ENCODE measurements around the gene LRG1. TPM values are rescaled to one million over a fixed set of nuclear protein-coding genes. Genes with fewer than 3 reads are reported as not detected.
A peak's percentile ranks its signal among the peaks of the same experiment; 100 is the strongest.

Gene LRG1, protein sequence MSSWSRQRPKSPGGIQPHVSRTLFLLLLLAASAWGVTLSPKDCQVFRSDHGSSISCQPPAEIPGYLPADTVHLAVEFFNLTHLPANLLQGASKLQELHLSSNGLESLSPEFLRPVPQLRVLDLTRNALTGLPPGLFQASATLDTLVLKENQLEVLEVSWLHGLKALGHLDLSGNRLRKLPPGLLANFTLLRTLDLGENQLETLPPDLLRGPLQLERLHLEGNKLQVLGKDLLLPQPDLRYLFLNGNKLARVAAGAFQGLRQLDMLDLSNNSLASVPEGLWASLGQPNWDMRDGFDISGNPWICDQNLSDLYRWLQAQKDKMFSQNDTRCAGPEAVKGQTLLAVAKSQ
- total RNA-seq: under 1 TPM; 0.07 to 0.63 (median 0.22) TPM

DNA sequence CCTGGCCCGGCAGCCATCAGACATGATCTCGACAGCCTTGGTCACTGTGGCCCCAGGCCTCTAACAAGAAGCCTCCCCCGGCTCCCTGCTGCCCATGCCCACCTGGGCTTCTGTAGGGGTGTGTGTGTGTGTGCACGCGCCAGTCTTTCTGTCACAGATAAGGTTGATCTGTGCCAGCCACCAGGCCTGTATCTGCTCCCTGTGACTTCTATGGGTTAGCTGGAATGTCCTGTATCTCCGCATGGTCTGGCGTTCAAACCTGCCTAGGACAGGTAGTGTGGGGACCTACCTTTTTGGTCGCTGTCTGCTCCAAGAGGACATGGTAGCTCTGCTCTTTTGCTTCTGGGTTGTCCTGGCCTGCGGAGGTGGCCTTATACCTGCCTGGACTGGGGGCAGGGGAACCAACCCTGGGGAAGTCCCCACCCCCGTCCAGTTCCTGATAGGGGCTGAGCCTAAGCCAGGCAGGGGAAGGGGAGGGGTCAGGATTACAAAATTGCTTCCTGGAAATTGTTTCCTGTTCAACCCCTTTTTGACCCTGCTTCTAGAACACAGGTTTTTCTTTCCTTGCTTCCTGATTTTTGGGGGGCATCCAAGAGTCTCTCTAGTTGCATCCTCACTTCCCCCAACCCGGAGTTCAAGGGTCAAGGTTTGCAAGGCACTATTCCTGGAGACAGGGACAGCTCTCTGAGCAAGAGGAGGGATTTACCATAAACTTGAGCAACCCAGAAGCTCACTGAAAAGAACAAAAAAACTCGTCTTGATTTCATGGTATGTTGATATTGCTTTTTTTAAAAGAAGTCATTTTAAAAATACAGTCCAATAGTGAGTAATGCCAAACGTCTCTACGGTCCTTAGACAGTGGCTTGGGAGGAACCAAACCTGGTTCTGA lies at the start of gene LRG1:
Gene LRG1, minus strand, starts transcription at position 344 of the 889 bp plus-strand sequence. Its CDS starts 23 bp downstream, at position 321.
- in situ Hi-C loops (cut with MboI; ENCODE audit: low pct_unique_long_range_greater_than_20kb in 2 of 9, low sequenced_read_pairs in 9 of 9, unreplicated experiment in 9 of 9): no loop called here
- ATAC-seq (replicated peaks in 6 of 8): peak in 3 of 8 experiments; percentile 31 to 59 (median 34)
- H3K4me3 ChIP-seq: no peak within 1 kb of the TSS
- H3K4me1 ChIP-seq (replicated peaks in 1 of 2): peaks cover 0 to 2% of the 10 kb centered on the region in 2 donors
- no peak within 1 kb of the TSS for H3K27ac ChIP-seq
- 0 to 90% (median 80%) methylated on average over 1 to 4 of the region's 14 CpGs; no CpG with 5 or more reads in 3 of the 10 experiments for WGBS, 10 experiments

DNA sequence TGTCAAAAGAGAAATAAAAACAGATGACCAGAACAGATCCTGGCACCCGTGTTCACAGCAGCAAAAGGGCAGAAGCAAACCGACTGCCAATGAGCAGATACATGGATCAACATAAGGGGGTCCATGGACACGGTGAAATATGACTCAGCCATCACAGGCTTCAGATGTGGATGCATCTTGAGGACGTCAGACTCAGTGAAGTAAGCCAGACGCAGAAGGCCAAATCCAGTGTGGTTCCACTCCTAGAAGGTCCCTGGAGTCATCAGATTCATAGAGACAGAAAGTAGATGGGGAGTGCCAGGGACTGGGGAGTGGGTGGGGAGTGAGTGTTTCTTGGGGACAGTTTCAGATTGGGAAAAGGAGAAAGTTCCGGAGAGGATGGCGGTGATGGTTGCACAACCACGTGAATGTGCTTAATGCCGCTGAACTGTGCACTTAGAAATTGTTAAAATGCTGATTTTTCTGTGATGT lies 48.5 kb upstream of the LRG1 start:
- 0 to 45% (median 10%) methylated on average over 1 to 5 of the region's 9 CpGs; no CpG with 5 or more reads in 5 of the 10 experiments for WGBS, 10 experiments
- H3K27ac ChIP-seq: peak overlapping the region in 1 of 2 donors; percentile 51
- ATAC-seq (replicated peaks in 6 of 8): peak in 2 of 8 experiments; percentile 26 to 29
- H3K4me3 ChIP-seq: no peak overlapping the region
- H3K4me1 ChIP-seq (replicated peaks in 1 of 2): peaks cover 0 to 10% of the 10 kb centered on the region in 2 donors
- in situ Hi-C loops (cut with MboI; ENCODE audit: low pct_unique_long_range_greater_than_20kb in 2 of 9, low sequenced_read_pairs in 9 of 9, unreplicated experiment in 9 of 9): no loop called here

DNA sequence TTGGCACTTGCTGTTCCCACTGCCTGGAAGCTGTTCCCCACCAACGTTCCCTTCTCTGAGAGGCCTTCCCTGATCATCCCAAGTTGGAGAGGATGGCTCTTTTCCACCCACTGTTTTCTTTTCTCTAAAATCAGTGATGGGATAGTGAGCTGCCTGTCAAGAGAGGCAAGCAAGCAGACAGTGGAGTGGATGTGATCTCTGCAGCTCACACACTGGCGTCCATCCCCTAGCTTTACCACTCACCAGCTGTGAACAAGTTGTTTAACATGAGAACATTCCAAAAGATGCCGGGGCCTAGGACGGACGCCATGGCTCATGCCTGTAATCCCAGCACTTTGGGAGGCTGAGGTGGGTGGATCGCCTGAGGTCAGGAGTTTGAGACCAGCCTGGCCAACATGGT lies 47.7 kb upstream of the LRG1 start:
- Histone ChIP-seq H3K4me3 (no peak overlapping the region), H3K27ac (no peak overlapping the region), H3K4me1 (replicated peaks in 1 of 2) (peaks cover 0 to 10% of the 10 kb centered on the region in 2 donors)
- in situ Hi-C loops (cut with MboI; ENCODE audit: low pct_unique_long_range_greater_than_20kb in 2 of 9, low sequenced_read_pairs in 9 of 9, unreplicated experiment in 9 of 9): no loop called here
- no peak for ATAC-seq (replicated peaks in 6 of 8)
- WGBS, 10 experiments: 50 to 93% (median 90%) methylated on average over 1 to 5 of the region's 6 CpGs; no CpG with 5 or more reads in 6 of the 10 experiments

DNA sequence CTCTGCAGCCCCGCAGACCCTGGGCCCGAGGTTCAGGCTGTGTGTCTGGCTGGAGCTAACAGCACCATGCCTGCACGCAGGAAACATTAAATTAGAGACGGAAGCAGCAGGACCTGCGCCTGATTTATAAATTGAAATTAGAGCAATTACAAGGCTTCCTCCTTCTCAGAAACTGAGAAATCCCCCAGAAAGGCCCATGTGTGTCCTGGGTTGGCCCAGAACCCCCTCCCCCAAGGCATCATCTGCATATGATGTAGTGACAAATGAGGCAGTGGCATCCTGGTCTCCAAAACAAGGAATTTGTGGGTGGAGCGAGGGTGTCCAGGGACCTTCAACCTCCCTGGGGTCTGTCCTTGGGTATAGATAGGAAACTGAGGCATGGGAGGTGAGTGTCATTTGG lies 46.9 kb upstream of the LRG1 start:
- in situ Hi-C loops (cut with MboI; ENCODE audit: low pct_unique_long_range_greater_than_20kb in 2 of 9, low sequenced_read_pairs in 9 of 9, unreplicated experiment in 9 of 9): no loop called here
- Histone ChIP-seq H3K27ac (peak overlapping the region in 1 of 2 donors; percentile 37), H3K4me3 (no peak overlapping the region), H3K4me1 (replicated peaks in 1 of 2) (peaks cover 0 to 13% of the 10 kb centered on the region in 2 donors)
- ATAC-seq (replicated peaks in 6 of 8): no peak
- WGBS, 10 experiments: 41 to 100% (median 90%) methylated on average over 1 to 4 of the region's 6 CpGs; no CpG with 5 or more reads in 5 of the 10 experiments

DNA sequence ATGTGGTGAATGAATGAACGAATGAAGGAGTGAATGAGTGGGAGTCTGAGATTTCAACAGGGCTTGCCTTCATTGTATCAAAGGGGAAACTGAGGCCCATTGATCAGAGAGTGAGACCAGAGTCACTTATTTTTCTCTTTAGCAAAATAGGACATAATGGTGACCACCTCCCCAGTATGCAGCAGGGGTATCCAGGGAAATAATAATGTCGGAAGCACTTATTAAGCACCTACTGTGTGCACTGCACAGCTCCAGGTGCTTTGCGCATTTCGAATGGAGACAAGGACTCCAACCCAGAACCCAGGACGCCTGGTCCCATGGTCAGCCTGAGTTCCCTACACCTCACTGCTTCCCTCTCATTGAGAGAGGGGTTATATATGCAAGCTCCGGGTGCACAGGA lies 46.4 kb upstream of the LRG1 start:
- WGBS, 10 experiments: 33 to 93% (median 71%) methylated on average over 1 to 3 of the region's 6 CpGs; no CpG with 5 or more reads in 3 of the 10 experiments
- in situ Hi-C loops (cut with MboI; ENCODE audit: low pct_unique_long_range_greater_than_20kb in 2 of 9, low sequenced_read_pairs in 9 of 9, unreplicated experiment in 9 of 9): no loop called here
- no peak for ATAC-seq (replicated peaks in 6 of 8)
- no peak overlapping the region for H3K27ac ChIP-seq
- H3K4me3 ChIP-seq: no peak overlapping the region
- H3K4me1 ChIP-seq (replicated peaks in 1 of 2): peaks cover 0 to 13% of the 10 kb centered on the region in 2 donors

DNA sequence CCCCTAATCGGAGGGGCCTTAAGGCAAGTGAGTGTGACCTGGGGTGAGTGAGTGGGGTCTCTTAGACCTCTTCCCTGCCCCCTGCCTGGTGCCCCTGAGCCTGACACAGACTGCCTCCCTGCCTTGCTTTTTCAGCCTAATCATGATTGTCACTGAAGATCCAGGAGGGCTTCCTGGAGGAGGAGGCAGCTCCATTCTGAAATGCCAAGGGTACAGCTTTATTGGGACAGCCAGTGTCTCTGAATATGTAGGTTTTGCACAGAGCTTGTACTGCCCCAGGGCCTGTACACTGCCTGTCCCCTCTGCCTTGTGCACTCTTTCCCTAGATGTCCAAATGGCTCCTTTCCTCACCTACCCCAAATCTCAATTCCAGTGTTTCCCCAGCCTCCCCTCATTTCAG lies 45.7 kb upstream of the LRG1 start:
- no peak overlapping the region for H3K27ac ChIP-seq
- ATAC-seq (replicated peaks in 6 of 8): no peak
- 100% methylated on average over 1 of the region's 1 CpG; no CpG with 5 or more reads in 8 of the 10 experiments for WGBS, 10 experiments
- in situ Hi-C loops (cut with MboI; ENCODE audit: low pct_unique_long_range_greater_than_20kb in 2 of 9, low sequenced_read_pairs in 9 of 9, unreplicated experiment in 9 of 9): no loop called here
- H3K4me3 ChIP-seq: no peak overlapping the region
- peaks cover 0 to 13% of the 10 kb centered on the region in 2 donors for H3K4me1 ChIP-seq (replicated peaks in 1 of 2)

DNA sequence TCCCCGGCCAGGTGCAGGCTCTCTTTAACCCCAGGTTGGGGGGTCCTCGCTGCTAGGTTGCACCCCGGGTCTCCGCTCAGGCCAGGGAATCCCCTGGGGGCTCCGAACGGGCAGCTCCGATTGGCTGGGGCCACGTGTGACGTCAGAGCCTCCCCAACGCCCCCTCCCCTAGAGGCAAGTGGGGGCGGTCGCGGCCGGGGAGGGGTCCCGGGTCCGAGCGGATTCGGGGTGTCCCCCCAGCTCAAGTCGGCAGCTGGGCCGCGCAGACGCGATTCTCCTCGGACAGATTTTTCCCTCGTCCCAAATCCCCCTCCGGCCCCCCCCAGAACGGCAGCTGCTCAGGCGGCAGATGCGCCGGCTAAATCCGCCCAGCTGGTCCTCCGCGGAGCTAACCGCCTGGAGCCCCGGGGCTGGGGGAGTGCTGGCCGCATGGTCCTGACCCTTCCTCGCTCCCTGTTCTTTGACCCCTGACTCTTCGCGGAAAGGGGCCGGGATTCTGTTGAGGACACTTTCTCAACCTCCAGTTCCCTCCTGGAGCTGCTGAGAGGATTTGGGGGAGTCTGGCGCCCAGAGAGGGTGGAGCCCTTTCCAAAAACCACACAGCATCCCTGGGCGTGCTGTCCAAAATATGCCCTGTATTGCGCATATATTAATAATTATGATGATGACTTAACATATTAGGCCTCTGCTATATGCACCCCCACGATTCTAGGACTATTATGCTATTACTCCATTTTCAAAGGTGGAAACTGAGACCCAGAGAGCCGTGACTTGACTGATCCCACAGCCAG lies 45.0 kb upstream of the LRG1 start:
- H3K27ac ChIP-seq: peak overlapping the region; percentile 43 to 65
- in situ Hi-C loops (cut with MboI; ENCODE audit: low pct_unique_long_range_greater_than_20kb in 2 of 9, low sequenced_read_pairs in 9 of 9, unreplicated experiment in 9 of 9): no loop called here
- 0 to 86% (median 80%) methylated on average over 1 to 3 of the region's 45 CpGs; no CpG with 5 or more reads in 5 of the 10 experiments for WGBS, 10 experiments
- peak in 6 of 8 experiments; percentile 3 to 51 (median 28) for ATAC-seq (replicated peaks in 6 of 8)
- peaks cover 2 to 16% of the 10 kb centered on the region in 2 donors for H3K4me1 ChIP-seq (replicated peaks in 1 of 2)
- peak overlapping the region; percentile 39 to 62 (median 58) for H3K4me3 ChIP-seq

DNA sequence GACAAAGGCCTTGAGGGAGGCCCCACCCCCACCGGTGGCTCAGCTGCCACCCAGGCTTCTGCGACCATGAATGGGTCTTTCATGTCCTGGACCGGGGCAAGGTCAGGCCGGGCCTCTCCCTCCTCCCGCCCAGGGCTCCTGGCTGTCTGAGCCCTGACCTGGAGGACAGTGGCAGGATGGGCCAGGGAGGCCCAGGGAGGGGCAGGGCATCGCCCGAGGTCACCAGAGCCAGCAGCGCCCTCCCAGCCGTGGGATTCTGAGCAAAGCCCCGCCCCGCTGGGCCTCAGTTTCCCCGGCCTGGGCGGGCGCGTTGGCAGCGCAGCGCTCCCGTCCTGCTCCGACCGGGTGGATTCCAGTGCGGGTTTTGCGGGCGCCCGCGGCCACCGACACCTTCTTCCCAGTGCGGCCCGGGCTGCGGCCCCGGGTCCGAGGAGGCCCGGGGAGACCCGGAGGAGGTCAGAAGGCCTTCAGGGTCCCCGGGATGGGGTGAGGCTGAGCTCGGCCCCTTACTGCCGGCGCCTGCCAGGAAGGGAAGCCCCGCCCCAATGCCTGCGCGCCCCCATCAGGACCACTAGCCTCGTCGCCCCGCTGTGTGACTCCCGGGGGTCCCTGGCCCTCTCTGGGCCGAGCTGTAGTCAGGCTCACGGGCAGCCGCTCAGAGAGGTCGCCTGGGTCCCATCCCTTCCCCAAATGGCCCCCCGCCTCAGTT lies 44.3 kb upstream of the LRG1 start:
- Histone ChIP-seq H3K4me1 (replicated peaks in 1 of 2) (peaks cover 5 to 18% of the 10 kb centered on the region in 2 donors), H3K27ac (peak overlapping the region; percentile 25 to 65), H3K4me3 (peak overlapping the region; percentile 39 to 62 (median 58))
- 2 to 5% methylated on average over 8 to 21 of the region's 49 CpGs; no CpG with 5 or more reads in 8 of the 10 experiments for WGBS, 10 experiments
- in situ Hi-C loops (cut with MboI; ENCODE audit: low pct_unique_long_range_greater_than_20kb in 2 of 9, low sequenced_read_pairs in 9 of 9, unreplicated experiment in 9 of 9): no loop called here
- peak; percentile 15 to 70 (median 32) for ATAC-seq (replicated peaks in 6 of 8)

DNA sequence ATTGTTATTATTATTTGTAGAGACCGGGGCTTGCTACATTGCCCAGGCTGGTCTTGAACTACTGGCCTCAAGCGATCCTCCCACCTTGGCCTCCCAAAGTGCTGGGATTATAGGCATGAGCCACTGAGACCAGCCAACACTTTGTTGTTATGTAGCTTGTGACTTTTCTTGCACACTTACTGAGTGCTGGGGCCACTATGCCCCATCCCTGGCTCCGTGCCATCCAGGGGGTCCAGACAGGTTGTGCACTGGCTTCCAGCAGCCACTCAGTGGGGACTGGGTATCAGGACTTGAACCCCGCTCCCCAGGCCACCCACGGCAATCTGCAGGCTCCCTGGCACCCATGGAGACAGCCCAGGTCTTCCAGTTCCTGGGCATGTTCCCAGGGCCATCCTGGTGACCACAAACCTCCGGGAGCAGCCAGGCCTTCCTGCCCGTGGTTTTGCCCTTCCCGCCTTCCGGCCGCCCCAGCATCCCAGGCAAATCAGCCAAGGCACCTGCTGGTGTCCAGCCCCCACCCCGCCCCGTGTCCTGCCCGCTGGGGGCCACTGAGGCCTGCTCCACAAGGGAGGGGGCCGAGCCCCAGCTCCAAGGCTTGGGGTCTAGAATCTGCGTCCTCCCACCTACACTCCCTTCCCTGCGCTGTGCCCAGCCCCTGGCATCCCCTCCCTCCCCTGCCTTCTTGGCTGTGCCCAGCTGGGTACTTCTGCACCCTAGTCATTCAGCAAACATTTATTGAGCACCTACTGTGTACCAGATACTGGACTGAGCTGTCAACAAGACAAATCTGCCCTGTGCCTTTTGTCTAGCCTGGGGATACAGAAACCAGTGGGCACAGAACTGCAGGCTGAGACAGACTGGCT lies 43.4 kb upstream of the LRG1 start:
- Histone ChIP-seq H3K4me3 (no peak overlapping the region), H3K27ac (no peak overlapping the region), H3K4me1 (replicated peaks in 1 of 2) (peaks cover 5 to 18% of the 10 kb centered on the region in 2 donors)
- no peak for ATAC-seq (replicated peaks in 6 of 8)
- WGBS, 10 experiments: 50 to 80% (median 66%) methylated on average over 1 to 3 of the region's 16 CpGs; no CpG with 5 or more reads in 7 of the 10 experiments
- in situ Hi-C loops (cut with MboI; ENCODE audit: low pct_unique_long_range_greater_than_20kb in 2 of 9, low sequenced_read_pairs in 9 of 9, unreplicated experiment in 9 of 9): no loop called here

DNA sequence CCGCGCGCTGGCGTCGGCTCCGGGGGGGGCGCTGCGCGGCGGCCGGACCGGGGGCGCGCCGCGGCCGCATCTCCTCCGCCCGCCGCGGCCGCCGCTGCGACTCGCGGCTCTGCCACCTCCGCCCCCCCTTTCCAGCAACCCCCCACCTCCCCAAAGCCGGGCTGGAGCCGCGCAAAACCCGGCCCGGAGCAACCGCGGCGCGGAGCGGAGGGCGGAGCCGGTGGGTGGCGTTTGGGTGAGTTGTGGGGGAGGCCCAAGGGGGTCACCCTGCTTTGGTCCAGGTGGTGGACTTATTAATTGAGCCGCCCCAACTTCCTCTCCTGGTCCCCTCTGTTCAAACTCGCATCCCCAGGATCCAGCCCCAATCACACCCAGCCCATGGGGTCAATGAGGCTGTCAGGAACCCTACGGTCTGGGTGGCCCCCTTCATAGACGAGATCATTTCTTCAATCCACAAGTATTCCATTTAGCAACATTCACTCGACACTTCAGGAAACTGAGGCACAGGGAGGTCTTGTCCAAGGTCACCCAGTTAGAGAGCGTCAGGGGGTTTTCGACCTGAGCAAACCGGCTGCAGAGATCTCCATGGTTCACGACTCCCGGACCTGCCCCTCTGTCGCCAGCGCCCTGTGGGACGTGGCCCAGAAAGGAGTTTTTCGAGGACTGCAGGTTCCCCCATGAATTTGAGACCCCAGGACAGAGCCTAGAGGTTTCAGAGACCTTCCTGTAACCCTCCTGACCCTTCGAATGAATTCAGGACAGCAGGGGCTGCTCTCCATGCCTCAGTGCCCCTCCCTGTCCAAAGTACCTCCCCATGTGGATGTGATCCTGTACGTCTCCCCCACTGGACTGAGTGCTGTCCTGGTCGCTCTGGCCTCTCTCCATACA lies 42.1 kb upstream of the LRG1 start:
- in situ Hi-C loops (cut with MboI; ENCODE audit: low pct_unique_long_range_greater_than_20kb in 2 of 9, low sequenced_read_pairs in 9 of 9, unreplicated experiment in 9 of 9): no loop called here
- peaks cover 10 to 21% of the 10 kb centered on the region in 2 donors for H3K4me1 ChIP-seq (replicated peaks in 1 of 2)
- ATAC-seq (replicated peaks in 6 of 8): peak in 6 of 8 experiments; percentile 13 to 67 (median 54)
- H3K4me3 ChIP-seq: peak overlapping the region; percentile 55 to 95 (median 82)
- WGBS, 10 experiments: 0 to 77% (median 38%) methylated on average over 1 to 11 of the region's 57 CpGs; no CpG with 5 or more reads in 4 of the 10 experiments
- peak overlapping the region; percentile 55 to 75 for H3K27ac ChIP-seq
